Measurements from ENCODE around the gene YPEL2.
A peak's percentile ranks its signal among the peaks of the same experiment; 100 is the strongest.

Gene YPEL2

DNA sequence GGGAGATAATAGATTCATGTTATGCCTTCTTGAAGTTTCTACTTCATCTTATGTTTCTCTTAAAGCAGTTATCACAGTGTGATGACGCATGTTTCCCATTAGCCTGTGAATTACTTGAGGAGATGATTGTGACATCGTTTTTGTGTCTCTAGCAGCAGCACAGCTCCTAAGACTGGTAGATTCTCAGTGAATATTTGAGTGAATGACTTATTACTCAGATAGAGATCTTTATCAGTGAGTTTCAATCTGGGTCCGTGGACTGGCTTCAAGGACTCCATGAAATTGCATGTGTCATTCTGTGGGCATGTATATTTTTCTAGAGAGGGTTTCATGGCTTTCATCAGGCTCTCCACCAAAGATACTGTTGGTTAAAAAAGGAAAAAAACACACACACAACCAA is 29.9 kb downstream of the YPEL2 start:
- TF ChIP-seq, protein P1, sequence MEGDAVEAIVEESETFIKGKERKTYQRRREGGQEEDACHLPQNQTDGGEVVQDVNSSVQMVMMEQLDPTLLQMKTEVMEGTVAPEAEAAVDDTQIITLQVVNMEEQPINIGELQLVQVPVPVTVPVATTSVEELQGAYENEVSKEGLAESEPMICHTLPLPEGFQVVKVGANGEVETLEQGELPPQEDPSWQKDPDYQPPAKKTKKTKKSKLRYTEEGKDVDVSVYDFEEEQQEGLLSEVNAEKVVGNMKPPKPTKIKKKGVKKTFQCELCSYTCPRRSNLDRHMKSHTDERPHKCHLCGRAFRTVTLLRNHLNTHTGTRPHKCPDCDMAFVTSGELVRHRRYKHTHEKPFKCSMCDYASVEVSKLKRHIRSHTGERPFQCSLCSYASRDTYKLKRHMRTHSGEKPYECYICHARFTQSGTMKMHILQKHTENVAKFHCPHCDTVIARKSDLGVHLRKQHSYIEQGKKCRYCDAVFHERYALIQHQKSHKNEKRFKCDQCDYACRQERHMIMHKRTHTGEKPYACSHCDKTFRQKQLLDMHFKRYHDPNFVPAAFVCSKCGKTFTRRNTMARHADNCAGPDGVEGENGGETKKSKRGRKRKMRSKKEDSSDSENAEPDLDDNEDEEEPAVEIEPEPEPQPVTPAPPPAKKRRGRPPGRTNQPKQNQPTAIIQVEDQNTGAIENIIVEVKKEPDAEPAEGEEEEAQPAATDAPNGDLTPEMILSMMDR (IDR thresholded peaks at IDR 0.05; ENCODE audit: low read depth, low read length), result no peak
- peak; percentile 84 for DNase-seq (ENCODE audit: extremely low read depth, low read depth)

DNA sequence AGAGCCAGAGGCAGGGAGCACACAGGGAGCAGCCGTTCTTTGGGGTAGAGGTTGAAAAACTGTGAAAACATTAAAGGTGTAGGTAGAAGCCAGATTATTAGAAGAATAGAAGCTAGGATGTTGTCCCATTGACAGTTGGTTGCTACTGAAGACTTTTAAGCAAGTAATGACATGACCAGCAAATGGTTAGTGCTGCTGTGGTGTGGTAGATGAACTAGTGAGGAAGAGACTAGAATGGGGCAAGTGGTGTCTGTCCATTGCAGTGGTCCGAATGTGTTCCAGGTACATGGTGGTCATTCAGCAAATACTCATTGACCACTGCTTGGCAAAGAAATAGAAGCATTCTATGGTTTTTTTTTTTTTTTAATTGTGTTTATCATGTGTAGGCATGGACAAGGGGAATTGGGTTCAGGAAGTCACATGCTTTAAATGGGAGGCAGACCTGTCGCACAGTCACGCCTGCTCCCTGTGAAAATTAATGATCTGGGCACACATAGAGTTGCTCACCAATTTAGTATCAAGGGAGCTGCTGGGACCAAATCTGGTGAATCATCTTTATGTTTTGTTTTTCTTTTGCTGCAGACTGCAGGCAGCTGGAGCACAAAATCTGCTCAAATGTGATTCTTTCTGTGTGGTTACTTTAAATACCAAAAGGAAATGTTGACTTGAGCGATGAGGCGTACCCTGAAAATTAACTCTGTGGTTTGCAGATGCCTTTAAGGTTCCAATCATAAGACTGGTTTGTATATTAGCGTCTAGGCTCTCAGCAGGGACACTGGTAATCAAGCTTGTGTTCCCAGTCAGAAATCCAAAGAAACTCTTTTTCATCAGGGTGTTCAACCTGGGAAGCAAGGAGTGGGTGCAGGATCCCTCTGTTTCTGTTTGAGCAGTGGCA is 30.7 kb downstream of the YPEL2 start:
- TF ChIP-seq, protein P1 (IDR thresholded peaks at IDR 0.05; ENCODE audit: low read depth, low read length), result no peak
- peak; percentile 82 for DNase-seq (ENCODE audit: extremely low read depth, low read depth)

DNA sequence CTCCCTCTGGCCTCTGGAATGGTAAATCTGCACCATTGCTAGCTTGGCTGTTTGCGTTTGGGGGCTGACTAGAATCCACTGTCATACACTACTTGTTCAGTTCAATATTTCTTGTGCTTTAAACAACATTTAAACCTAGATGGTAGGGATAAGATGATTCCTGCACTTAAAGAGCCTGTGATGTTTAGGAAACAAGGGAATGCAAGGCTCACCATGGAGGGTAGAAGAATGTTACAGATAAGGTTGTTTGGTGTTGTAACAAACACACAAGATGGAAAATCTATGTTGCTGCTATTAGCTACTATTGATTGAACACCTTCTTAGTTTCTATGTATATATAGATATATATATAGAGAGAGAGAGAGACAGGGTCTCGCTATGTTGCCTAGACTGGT is 31.4 kb downstream of the YPEL2 start:
- TF ChIP-seq, protein P1 (IDR thresholded peaks at IDR 0.05; ENCODE audit: low read depth, low read length), result no peak
- no peak for DNase-seq (ENCODE audit: extremely low read depth, low read depth)

- TF ChIP-seq, protein P1 (IDR thresholded peaks at IDR 0.05; ENCODE audit: low read depth, low read length), result no peak
- no peak for DNase-seq (ENCODE audit: extremely low read depth, low read depth)
Measured at GRCh38 chr17:59365383-59365981, 34.0 kb downstream of the YPEL2 start.

GRCh38 chr17:59366040-59366757 is 34.7 kb downstream of the YPEL2 start:
- TF ChIP-seq, protein P1 (IDR thresholded peaks at IDR 0.05; ENCODE audit: low read depth, low read length), result no peak
- DNase-seq (ENCODE audit: extremely low read depth, low read depth), result no peak

- no peak for DNase-seq (ENCODE audit: extremely low read depth, low read depth)
- TF ChIP-seq, protein P1 (IDR thresholded peaks at IDR 0.05; ENCODE audit: low read depth, low read length), result no peak
Measured at GRCh38 chr17:59366773-59367656, 35.6 kb downstream of the YPEL2 start.

All from AG09319 (cell line).